Effector memory CD4-positive, alpha-beta T cell (primary cell): ENCODE results near the gene GSTM4.
"Not testable (repeated sequence)": the region's sequence is repeated elsewhere in the genome, so short reads cannot be mapped to it uniquely, and the experiment has no call there.

Experiments used
- DNase-seq, 3 donors: peaks; one replicate each; pipeline ENCODE4 v3.0.0-alpha.2; 2020
- H3K27ac ChIP-seq: 2 replicates; pipeline ENCODE4 v1.7.0; 2013; ENCODE audit warnings: mild to moderate bottlenecking, low read length, moderate library complexity; ENCODE audit not compliant: insufficient read depth, poor library complexity, severe bottlenecking
- H3K27me3 ChIP-seq: replicated peaks from 2 replicates; pipeline ENCODE4 v1.7.0; 2013; ENCODE audit warnings: mild to moderate bottlenecking, low read length; ENCODE audit not compliant: insufficient read depth, control insufficient read depth, poor library complexity, severe bottlenecking
- H3K36me3 ChIP-seq: 2 replicates; pipeline ENCODE4 v1.7.0; 2013; ENCODE audit warnings: mild to moderate bottlenecking, low read length, moderate library complexity; ENCODE audit not compliant: control insufficient read depth, insufficient read depth
- H3K4me1 ChIP-seq: 2 replicates; pipeline ENCODE4 v1.7.0; 2013; ENCODE audit warnings: low read length, mild to moderate bottlenecking; ENCODE audit not compliant: control insufficient read depth, insufficient read depth, poor library complexity, severe bottlenecking
- H3K4me3 ChIP-seq: 2 replicates; pipeline ENCODE4 v1.7.0; 2013; ENCODE audit warnings: low read length, low read depth, mild to moderate bottlenecking; ENCODE audit not compliant: insufficient read depth, poor library complexity, severe bottlenecking
- H3K9me3 ChIP-seq: 2 replicates; pipeline ENCODE4 v1.7.0; 2013; ENCODE audit warnings: mild to moderate bottlenecking, low read length, moderate library complexity; ENCODE audit not compliant: control insufficient read depth

Gene GSTM4

GRCh38 chr1:109650609-109651008 lies 5.3 kb upstream of the GSTM4 start:
- Histone ChIP-seq H3K4me3 (no peak overlapping the region), H3K27ac (no peak overlapping the region), H3K4me1 (peaks cover 3% of the 10 kb centered on the region), H3K36me3 (no peaks in the 10 kb centered on the region), H3K27me3 (no peaks in the 10 kb centered on the region), H3K9me3 (no peaks in the 10 kb centered on the region)
- DNase-seq = no peak

- no peaks in the 10 kb centered on the region for H3K36me3 ChIP-seq
- H3K27ac ChIP-seq = no peak overlapping the region
- H3K27me3 ChIP-seq = no peaks in the 10 kb centered on the region
- H3K4me1 ChIP-seq = peaks cover 4% of the 10 kb centered on the region
- H3K4me3 ChIP-seq = no peak overlapping the region
- no peak for DNase-seq
- H3K9me3 ChIP-seq = no peaks in the 10 kb centered on the region
Measured at GRCh38 chr1:109652402-109652801, 3.5 kb upstream of the GSTM4 start.

GRCh38 chr1:109653306-109653705 lies 2.6 kb upstream of the GSTM4 start:
- H3K9me3 ChIP-seq = no peaks in the 10 kb centered on the region
- no peaks in the 10 kb centered on the region for H3K36me3 ChIP-seq
- DNase-seq = no peak
- no peaks in the 10 kb centered on the region for H3K27me3 ChIP-seq
- peaks cover 4% of the 10 kb centered on the region for H3K4me1 ChIP-seq
- no peak overlapping the region for H3K4me3 ChIP-seq
- H3K27ac ChIP-seq = no peak overlapping the region

GRCh38 chr1:109654519-109654918 lies 1.4 kb upstream of the GSTM4 start:
- Histone ChIP-seq H3K4me3 (no peak overlapping the region), H3K27ac (no peak overlapping the region), H3K36me3 (no peaks in the 10 kb centered on the region), H3K4me1 (peaks cover 4% of the 10 kb centered on the region), H3K27me3 (no peaks in the 10 kb centered on the region), H3K9me3 (no peaks in the 10 kb centered on the region)
- DNase-seq = no peak

GRCh38 chr1:109657395-109657794 lies 1.5 kb downstream of the GSTM4 start:
- H3K27me3 ChIP-seq = no peaks in the 10 kb centered on the region
- DNase-seq = no peak
- H3K9me3 ChIP-seq = no peaks in the 10 kb centered on the region
- no peaks in the 10 kb centered on the region for H3K36me3 ChIP-seq
- H3K27ac ChIP-seq = no peak overlapping the region
- H3K4me1 ChIP-seq = peaks cover 4% of the 10 kb centered on the region
- no peak overlapping the region for H3K4me3 ChIP-seq

GRCh38 chr1:109657970-109658369 lies 2.1 kb downstream of the GSTM4 start:
- Histone ChIP-seq H3K9me3 (no peaks in the 10 kb centered on the region), H3K36me3 (no peaks in the 10 kb centered on the region)
- DNase-seq = no peak

GRCh38 chr1:109658533-109659042 lies 2.7 kb downstream of the GSTM4 start:
- no peaks in the 10 kb centered on the region for H3K27me3 ChIP-seq
- DNase-seq = no peak
- H3K4me3 ChIP-seq = no peak overlapping the region
- H3K27ac ChIP-seq = no peak overlapping the region
- no peaks in the 10 kb centered on the region for H3K36me3 ChIP-seq
- H3K9me3 ChIP-seq = no peaks in the 10 kb centered on the region
- H3K4me1 ChIP-seq = peaks cover 4% of the 10 kb centered on the region

More at GRCh38 chr1:109657970-109658369, 2.1 kb downstream of the GSTM4 start:
- Histone ChIP-seq H3K27ac (no peak overlapping the region), H3K27me3 (no peaks in the 10 kb centered on the region), H3K4me1 (peaks cover 4% of the 10 kb centered on the region), H3K4me3 (no peak overlapping the region)

GRCh38 chr1:109659145-109659544 lies 3.2 kb downstream of the GSTM4 start:
- H3K36me3 ChIP-seq = no peaks in the 10 kb centered on the region
- H3K27me3 ChIP-seq = no peaks in the 10 kb centered on the region
- no peaks in the 10 kb centered on the region for H3K9me3 ChIP-seq
- H3K27ac ChIP-seq = no peak overlapping the region
- DNase-seq = no peak
- H3K4me1 ChIP-seq = peaks cover 4% of the 10 kb centered on the region
- no peak overlapping the region for H3K4me3 ChIP-seq

- Histone ChIP-seq H3K4me1 (peaks cover 4% of the 10 kb centered on the region), H3K27ac (no peak overlapping the region), H3K27me3 (no peaks in the 10 kb centered on the region), H3K36me3 (no peaks in the 10 kb centered on the region), H3K9me3 (no peaks in the 10 kb centered on the region), H3K4me3 (no peak overlapping the region)
- no peak for DNase-seq
Measured at GRCh38 chr1:109659997-109660690, 4.2 kb downstream of the GSTM4 start.

- not testable (repeated sequence) for H3K36me3 ChIP-seq, H3K27me3 ChIP-seq, H3K27ac ChIP-seq, DNase-seq, H3K9me3 ChIP-seq, H3K4me1 ChIP-seq, H3K4me3 ChIP-seq
Measured at GRCh38 chr1:109660691-109661026, 4.8 kb downstream of the GSTM4 start.
